Tibial artery (tissue), 4 donors: ENCODE data around the gene CDH4.

Experiments
- DNase-seq, 2 donors: peaks; one replicate each; pipeline ENCODE4 v3.0.0-alpha.2; 2019
- H3K27ac ChIP-seq, 2 donors: fragments of 200-600 bp; sonication (generic) in 1 of 2; 1 replicate in 1 of 2; 2 replicates in 1 of 2; pipeline ENCODE4 v1.5.1; 2018 to 2019; ENCODE audit warnings: mild to moderate bottlenecking in 1 of 2
- H3K27me3 ChIP-seq, 2 donors: fragments of 200-600 bp; sonication (generic) in 1 of 2; one replicate each; pipeline versions ENCODE4 v1.5.1 to v1.6.0; 2016 to 2019
- H3K36me3 ChIP-seq, 3 donors: fragments of 200-600 bp; sonication (generic) in 2 of 3; one replicate each; pipeline ENCODE4 v1.5.1; 2016 to 2019; ENCODE audit warnings: mild to moderate bottlenecking in 2 of 3
- H3K4me1 ChIP-seq, 4 donors: fragments of 200-600 bp; sonication (generic) in 2 of 4; 1 replicate in 3 of 4; 2 replicates in 1 of 4; pipeline ENCODE4 v1.5.1; 2016 to 2019
- H3K4me3 ChIP-seq, 2 donors: fragments of 200-600 bp; sonication (generic) in 1 of 2; 1 replicate in 1 of 2; 2 replicates in 1 of 2; pipeline ENCODE4 v1.5.1; 2018 to 2019; ENCODE audit warnings: mild to moderate bottlenecking in 2 of 2
- H3K9me3 ChIP-seq, 3 donors: fragments of 200-600 bp; sonication (generic) in 1 of 3; one replicate each; pipeline ENCODE4 v1.5.1; 2016 to 2019
- CTCF ChIP-seq, 2 experiments: fragments of 200-600 bp in 1 of 2; fragments of 450-650 bp in 1 of 2; IDR thresholded peaks; one replicate each; pipeline ENCODE4 v1.5.1; 2017 to 2019; ENCODE audit warnings: antibody characterized with exemption in 2 of 2, mild to moderate bottlenecking in 1 of 2, moderate library complexity in 1 of 2
- intact Hi-C: fragments of 100-400 bp; cut with DNase I; formaldehyde crosslinking; loops from one replicate; pipeline ENCODE4 v1.15.0; 2023; ENCODE audit warnings: low total_unique reads

CDH4 gene

GRCh38 chr20:61805781-61806180 is 553.7 kb downstream of the CDH4 start:
- no peaks in the 10 kb centered on the region for H3K9me3 ChIP-seq
- H3K4me3 ChIP-seq: no peak overlapping the region
- H3K4me1 ChIP-seq: peaks cover 0 to 18% (median 10%) of the 10 kb centered on the region in 4 donors
- no peak for TF ChIP-seq CTCF (IDR thresholded peaks at IDR 0.05)
- no peak overlapping the region for H3K27ac ChIP-seq
- intact Hi-C loops: no loop called here
- no peaks in the 10 kb centered on the region for H3K36me3 ChIP-seq
- DNase-seq: no peak
- peaks cover 0 to 66% of the 10 kb centered on the region in 2 donors for H3K27me3 ChIP-seq

- intact Hi-C loops: no loop called here
- Histone ChIP-seq H3K4me1 (peaks cover 0 to 18% (median 10%) of the 10 kb centered on the region in 4 donors), H3K4me3 (no peak overlapping the region), H3K36me3 (no peaks in the 10 kb centered on the region), H3K9me3 (no peaks in the 10 kb centered on the region), H3K27ac (no peak overlapping the region), H3K27me3 (peaks cover 0 to 61% of the 10 kb centered on the region in 2 donors)
- no peak for TF ChIP-seq CTCF (IDR thresholded peaks at IDR 0.05)
- DNase-seq: no peak
Measured at GRCh38 chr20:61806314-61806713, 554.3 kb downstream of the CDH4 start.

- H3K4me3 ChIP-seq: no peak overlapping the region
- H3K36me3 ChIP-seq: no peaks in the 10 kb centered on the region
- no peak for TF ChIP-seq CTCF (IDR thresholded peaks at IDR 0.05)
- peaks cover 0 to 55% of the 10 kb centered on the region in 2 donors for H3K27me3 ChIP-seq
- no peaks in the 10 kb centered on the region for H3K9me3 ChIP-seq
- intact Hi-C loops: no loop called here
- peaks cover 0 to 18% (median 10%) of the 10 kb centered on the region in 4 donors for H3K4me1 ChIP-seq
- no peak for DNase-seq
- H3K27ac ChIP-seq: no peak overlapping the region
Measured at GRCh38 chr20:61806995-61807394, 554.9 kb downstream of the CDH4 start.

- TF ChIP-seq CTCF (IDR thresholded peaks at IDR 0.05): no peak
- intact Hi-C loops: no loop called here
- H3K36me3 ChIP-seq: no peaks in the 10 kb centered on the region
Measured at GRCh38 chr20:61807471-61808160, 555.6 kb downstream of the CDH4 start.

GRCh38 chr20:61808447-61808846 is 556.4 kb downstream of the CDH4 start:
- intact Hi-C loops: no loop called here
- H3K4me1 ChIP-seq: peaks cover 0 to 9% (median 6%) of the 10 kb centered on the region in 4 donors
- no peaks in the 10 kb centered on the region for H3K9me3 ChIP-seq
- H3K27ac ChIP-seq: no peak overlapping the region
- TF ChIP-seq CTCF (IDR thresholded peaks at IDR 0.05): no peak
- no peak for DNase-seq
- no peaks in the 10 kb centered on the region for H3K36me3 ChIP-seq
- no peak overlapping the region for H3K4me3 ChIP-seq
- peaks cover 0 to 52% of the 10 kb centered on the region in 2 donors for H3K27me3 ChIP-seq

More at GRCh38 chr20:61807471-61808160, 555.6 kb downstream of the CDH4 start:
- H3K27ac ChIP-seq: no peak overlapping the region
- no peaks in the 10 kb centered on the region for H3K9me3 ChIP-seq
- peaks cover 0 to 53% of the 10 kb centered on the region in 2 donors for H3K27me3 ChIP-seq
- no peak overlapping the region for H3K4me3 ChIP-seq
- DNase-seq: no peak
- H3K4me1 ChIP-seq: peaks cover 0 to 17% (median 10%) of the 10 kb centered on the region in 4 donors
